GM06990 (cell line): ENCODE data around the gene GABRG3.

Experiments used
- DNase-seq: peaks from one replicate; pipeline ENCODE4 v3.0.0-alpha.2; 2011; ENCODE audit not compliant: insufficient read length; ENCODE audit errors: extremely low read depth
- H3K27me3 ChIP-seq: replicated peaks from 2 replicates; pipeline ENCODE4 v1.6.0; 2011; ENCODE audit warnings: low read length; ENCODE audit not compliant: control insufficient read depth, insufficient read depth
- H3K36me3 ChIP-seq: 2 replicates; pipeline ENCODE4 v1.5.1; 2011; ENCODE audit warnings: low read length; ENCODE audit not compliant: control insufficient read depth, insufficient read depth
- H3K4me3 ChIP-seq: replicated peaks from 2 replicates; pipeline ENCODE4 v1.5.1; 2011; ENCODE audit warnings: low read depth, mild to moderate bottlenecking, control low read depth, low read length
- CTCF ChIP-seq: IDR thresholded peaks from 2 replicates; pipeline ENCODE4 v1.5.1; 2011; ENCODE audit warnings: low read length, control low read depth, mild to moderate bottlenecking, inconsistent platforms; ENCODE audit not compliant: insufficient read depth, poor library complexity, severe bottlenecking

Gene GABRG3

GRCh38 chr15:27328608-27329007, 357.6 kb downstream of the GABRG3 start:
- no peak overlapping the region for H3K4me3 ChIP-seq
- H3K27me3 ChIP-seq: no peaks in the 10 kb centered on the region
- DNase-seq: no peak
- no peaks in the 10 kb centered on the region for H3K36me3 ChIP-seq
- TF ChIP-seq CTCF: no peak

GRCh38 chr15:27330326-27330725, 359.3 kb downstream of the GABRG3 start:
- no peak for DNase-seq
- Histone ChIP-seq H3K36me3 (no peaks in the 10 kb centered on the region), H3K27me3 (no peaks in the 10 kb centered on the region), H3K4me3 (no peak overlapping the region)
- TF ChIP-seq CTCF: no peak

GRCh38 chr15:27336676-27337075, 365.7 kb downstream of the GABRG3 start:
- no peak for TF ChIP-seq CTCF
- no peak overlapping the region for H3K4me3 ChIP-seq
- H3K27me3 ChIP-seq: no peaks in the 10 kb centered on the region
- DNase-seq: no peak
- no peaks in the 10 kb centered on the region for H3K36me3 ChIP-seq

GRCh38 chr15:27339138-27339537, 368.2 kb downstream of the GABRG3 start:
- DNase-seq: no peak
- no peak overlapping the region for H3K4me3 ChIP-seq
- no peaks in the 10 kb centered on the region for H3K27me3 ChIP-seq
- no peaks in the 10 kb centered on the region for H3K36me3 ChIP-seq
- no peak for TF ChIP-seq CTCF

- no peak for DNase-seq
- no peak for TF ChIP-seq CTCF
- H3K4me3 ChIP-seq: no peak overlapping the region
- H3K27me3 ChIP-seq: no peaks in the 10 kb centered on the region
- no peaks in the 10 kb centered on the region for H3K36me3 ChIP-seq
These were observed 370.9 kb downstream of the GABRG3 start for GRCh38 chr15:27341780-27342343.

GRCh38 chr15:27342991-27343390, 372.0 kb downstream of the GABRG3 start:
- Histone ChIP-seq H3K36me3 (no peaks in the 10 kb centered on the region), H3K4me3 (no peak overlapping the region), H3K27me3 (no peaks in the 10 kb centered on the region)
- TF ChIP-seq CTCF: no peak
- DNase-seq: no peak
